ENCODE data around the gene ZNF484. TPM values are rescaled to one million over a fixed set of nuclear protein-coding genes. Genes with fewer than 3 reads are reported as not detected.
"Not testable (repeated sequence)": the region's sequence is repeated elsewhere in the genome, so short reads cannot be mapped to it uniquely, and the experiment has no call there.

The ZNF484 gene
- total and polyA plus RNA-seq, 8 donors = 0.58 to 21.5 (median 1.3) TPM

DNA sequence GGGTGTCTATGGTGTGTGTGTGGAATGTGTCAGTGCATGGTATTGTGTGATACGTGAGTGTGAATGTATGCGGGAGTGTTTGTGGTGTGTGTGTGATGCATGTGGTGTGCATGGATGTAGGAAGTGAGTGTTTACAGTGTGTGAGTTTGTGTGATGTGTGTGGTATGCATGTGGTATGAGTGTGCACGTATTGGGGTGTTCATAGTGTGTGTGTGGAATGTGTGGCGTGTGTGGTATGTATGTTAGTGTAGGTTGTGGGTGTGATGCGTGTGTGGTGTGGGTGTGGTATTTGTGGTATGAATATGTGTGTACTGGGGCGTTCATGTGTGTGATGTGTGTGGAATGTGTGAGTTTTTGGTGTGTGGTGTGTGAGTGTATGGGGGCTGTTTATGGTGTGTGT, 73.1 kb downstream of the ZNF484 start:
- no peak overlapping the region for H3K4me3 ChIP-seq
- no peak overlapping the region for H3K27ac ChIP-seq
- H3K9me3 ChIP-seq = no peaks in the 10 kb centered on the region
- peaks cover 26 to 29% (median 28%) of the 10 kb centered on the region in 4 donors for H3K4me1 ChIP-seq
- no peak for TF ChIP-seq POLR2AphosphoS5 (IDR thresholded peaks at IDR 0.05)
- TF ChIP-seq CTCF (IDR thresholded peaks at IDR 0.05) = no peak
- TF ChIP-seq EP300 (IDR thresholded peaks at IDR 0.05) = no peak
- no peak for TF ChIP-seq POLR2A (IDR thresholded peaks at IDR 0.05)
- 76 to 85% (median 78%) methylated on average over 6 of the region's 6 CpGs for WGBS, 5 donors
- intact Hi-C loops (cut with DNase I; ENCODE audit: low total_unique reads) = no loop called here
- H3K36me3 ChIP-seq = no peaks in the 10 kb centered on the region
- DNase-seq = no peak
- peaks cover 24 to 94% (median 52%) of the 10 kb centered on the region in 3 donors for H3K27me3 ChIP-seq

DNA sequence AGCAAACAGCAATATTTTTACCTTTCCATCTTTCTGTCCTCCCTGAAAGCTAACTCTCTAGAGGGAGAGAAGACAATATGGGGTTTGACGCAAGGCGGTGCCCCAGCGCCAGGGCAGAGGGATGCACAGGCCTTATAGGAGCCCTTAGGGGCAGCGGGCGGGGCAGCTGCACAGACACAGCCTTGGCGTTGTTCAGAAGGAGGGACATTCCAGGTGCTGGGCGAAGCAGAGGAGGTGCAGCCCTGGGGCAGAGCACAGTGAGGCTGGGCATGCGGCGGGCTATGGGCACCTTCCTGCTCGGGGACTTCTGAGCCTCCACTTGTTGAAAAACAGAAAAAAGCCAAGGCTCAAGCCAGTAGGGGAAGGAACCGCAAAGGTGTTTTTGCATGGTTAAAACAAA, 79.5 kb downstream of the ZNF484 start:
- intact Hi-C loops (cut with DNase I; ENCODE audit: low total_unique reads) = no loop called here
- no peak overlapping the region for H3K27ac ChIP-seq
- no peak for DNase-seq
- H3K4me3 ChIP-seq = no peak overlapping the region
- H3K36me3 ChIP-seq = no peaks in the 10 kb centered on the region
- no peaks in the 10 kb centered on the region for H3K9me3 ChIP-seq
- H3K27me3 ChIP-seq = peaks cover 0 to 77% (median 11%) of the 10 kb centered on the region in 3 donors
- no peaks in the 10 kb centered on the region for H3K4me1 ChIP-seq
- 83 to 89% (median 86%) methylated on average over 11 of the region's 11 CpGs for WGBS, 5 donors
- TF ChIP-seq EP300 (IDR thresholded peaks at IDR 0.05) (no peak), POLR2AphosphoS5 (IDR thresholded peaks at IDR 0.05) (no peak), POLR2A (IDR thresholded peaks at IDR 0.05) (no peak), CTCF (IDR thresholded peaks at IDR 0.05) (no peak)

- intact Hi-C loops (cut with DNase I; ENCODE audit: low total_unique reads); H3K9me3 ChIP-seq; H3K27ac ChIP-seq; H3K4me3 ChIP-seq; H3K4me1 ChIP-seq; DNase-seq; H3K36me3 ChIP-seq: not testable (repeated sequence)
- WGBS, 5 donors = 41 to 46% (median 42%) methylated on average over 7 to 9 of the region's 9 CpGs
- H3K27me3 ChIP-seq = peaks cover 0 to 60% (median 5%) of the 10 kb centered on the region in 3 donors
These were observed 81.5 kb downstream of the ZNF484 start for GRCh38 chr9:92796337-92796804.

GRCh38 chr9:92795598-92796336, 82.1 kb downstream of the ZNF484 start:
- Histone ChIP-seq H3K36me3 (no peaks in the 10 kb centered on the region), H3K27ac (no peak overlapping the region), H3K4me3 (no peak overlapping the region), H3K4me1 (peaks cover 0 to 4% (median 2%) of the 10 kb centered on the region in 4 donors), H3K27me3 (peaks cover 0 to 58% (median 5%) of the 10 kb centered on the region in 3 donors), H3K9me3 (no peaks in the 10 kb centered on the region)
- DNase-seq = no peak
- WGBS, 5 donors = 34 to 50% (median 38%) methylated on average over 9 of the region's 9 CpGs
- intact Hi-C loops (cut with DNase I; ENCODE audit: low total_unique reads) = loop anchor here (2.0 kb wide), 1 partner anchor 79 kb away; no protein-coding TSS in a partner anchor
- TF ChIP-seq POLR2AphosphoS5 (IDR thresholded peaks at IDR 0.05) = no peak
- no peak for TF ChIP-seq CTCF (IDR thresholded peaks at IDR 0.05)
- TF ChIP-seq POLR2A (IDR thresholded peaks at IDR 0.05) = no peak
- no peak for TF ChIP-seq EP300 (IDR thresholded peaks at IDR 0.05)

Small RNA genes within 50 kb of the gene (small RNA-seq; reads per million reads assigned to genes)
- 0 reads per million in 4 donors for gene RNU6-714P

Other genes with a start within 250 kb of the ZNF484 start
- 10 to 100 TPM in 4 of 5 donors, 1 to 10 TPM in 1; 1.4 to 14.6 (median 11.6) TPM for gene IPPK, start 207.9 kb downstream of the ZNF484 start, total RNA-seq
- gene IPPK, start 207.9 kb downstream of the ZNF484 start, polyA plus RNA-seq = 10 to 100 TPM in 1 of 3 donors, 1 to 10 TPM in 2; 2.7 to 17.1 (median 6.0) TPM
- 10 to 100 TPM in 4 of 5 donors, 1 to 10 TPM in 1; 6.4 to 32.6 (median 20.4) TPM for gene BICD2, start 113.2 kb downstream of the ZNF484 start, total RNA-seq
- 10 to 100 TPM in 1 of 3 donors, 1 to 10 TPM in 2; 5.9 to 15.8 (median 6.3) TPM for gene BICD2, start 113.2 kb downstream of the ZNF484 start, polyA plus RNA-seq
- 1 to 10 TPM; 2.2 to 8.8 (median 5.4) TPM for gene FGD3, start 69.5 kb upstream of the ZNF484 start, total RNA-seq
- gene FGD3, start 69.5 kb upstream of the ZNF484 start, polyA plus RNA-seq = 1 to 10 TPM; 1.7 to 2.3 (median 2.0) TPM
- 1 to 10 TPM in 3 of 5 donors, not detected in 2; 1.7 to 4.5 (median 2.4) TPM for gene SUSD3, start 180.7 kb upstream of the ZNF484 start, total RNA-seq
- 1 to 10 TPM; 2.0 to 3.4 (median 2.9) TPM for gene SUSD3, start 180.7 kb upstream of the ZNF484 start, polyA plus RNA-seq
- gene CARD19, start 218.2 kb upstream of the ZNF484 start, total RNA-seq = 10 to 100 TPM; 14.3 to 95.1 (median 58.0) TPM
- 10 to 100 TPM; 32.9 to 46.6 (median 44.5) TPM for gene CARD19, start 218.2 kb upstream of the ZNF484 start, polyA plus RNA-seq